AG04450 (cell line): ENCODE results near the gene MAVS. TPM values are rescaled to one million over a fixed set of nuclear protein-coding genes. Genes with fewer than 3 reads are reported as not detected.

Source experiments
- CTCF ChIA-PET: fragments of 300-600, 350-600 bp; formaldehyde crosslinking; extraction: SDS; loops from one replicate; lab custom pipeline; 2022; ENCODE audit warnings: antibody characterized with exemption, inconsistent platforms; lab: Charles Lee
- POLR2A ChIA-PET: fragments of 350-600 bp; formaldehyde crosslinking; extraction: SDS; loops from one replicate; lab custom pipeline; 2021; ENCODE audit warnings: antibody characterized with exemption, inconsistent platforms; lab: Yijun Ruan, JAX
- DNase-seq: peaks from one replicate; pipeline ENCODE4 v3.0.0-alpha.2; 2011; ENCODE audit warnings: low read depth, low spot score
- H3K27ac ChIP-seq: one replicate; pipeline ENCODE4 v1.5.1; 2012; ENCODE audit warnings: low read depth, low read length, control low read depth
- H3K27me3 ChIP-seq: one replicate; pipeline ENCODE4 v1.6.0; 2012; ENCODE audit warnings: low read length; ENCODE audit not compliant: control insufficient read depth, insufficient read depth
- H3K4me3 ChIP-seq: 2 replicates; pipeline ENCODE4 v1.5.1; 2011; ENCODE audit warnings: mild to moderate bottlenecking, low read depth, low read length, control low read depth
- H3K9me3 ChIP-seq: 2 replicates; pipeline ENCODE4 v1.5.1; 2012; ENCODE audit warnings: low read length; ENCODE audit not compliant: control insufficient read depth, insufficient read depth
- CTCF ChIP-seq: IDR thresholded peaks from 2 replicates; pipeline ENCODE4 v1.5.1; 2011; ENCODE audit warnings: low read depth, low read length, control low read depth, inconsistent platforms
- polyA plus RNA-seq: library from polyadenylated mRNA; depleted of rRNA; stranded (reverse); fragments of >200 nt; gene quantifications from 2 replicates; pipeline ENCODE4 v1.2.3, GENCODE V29; 2011

Gene MAVS
- polyA plus RNA-seq, 1 experiment: 16.4 TPM

- no peaks in the 10 kb centered on the region for H3K9me3 ChIP-seq
These were observed 63.3 kb downstream of the MAVS start for GRCh38 chr20:3909952-3910366.

GRCh38 chr20:3910853-3911252, 64.2 kb downstream of the MAVS start:
- Histone ChIP-seq H3K27me3 (no peaks in the 10 kb centered on the region), H3K27ac (no peak overlapping the region), H3K4me3 (no peak overlapping the region), H3K9me3 (no peaks in the 10 kb centered on the region)
- CTCF ChIA-PET: no interaction called here
- TF ChIP-seq CTCF: no peak
- no peak for DNase-seq
- POLR2A ChIA-PET: no interaction called here

More at GRCh38 chr20:3909952-3910366, 63.3 kb downstream of the MAVS start:
- H3K4me3 ChIP-seq: no peak overlapping the region
- no peak for TF ChIP-seq CTCF
- POLR2A ChIA-PET: interaction anchor here (0.6 kb wide), 1 partner anchor 17 kb away, joined by 6 read pairs; no protein-coding TSS in a partner anchor
- H3K27ac ChIP-seq: no peak overlapping the region
- CTCF ChIA-PET: no interaction called here
- H3K27me3 ChIP-seq: no peaks in the 10 kb centered on the region
- DNase-seq: no peak

GRCh38 chr20:3911956-3912355, 65.3 kb downstream of the MAVS start:
- H3K9me3 ChIP-seq: no peaks in the 10 kb centered on the region
- TF ChIP-seq CTCF: no peak
- DNase-seq: no peak
- POLR2A ChIA-PET: no interaction called here
- no peak overlapping the region for H3K27ac ChIP-seq
- H3K4me3 ChIP-seq: no peak overlapping the region
- CTCF ChIA-PET: no interaction called here
- H3K27me3 ChIP-seq: no peaks in the 10 kb centered on the region

- no peak for TF ChIP-seq CTCF
These were observed 67.8 kb downstream of the MAVS start for GRCh38 chr20:3914446-3914845.

GRCh38 chr20:3915691-3916090, 69.1 kb downstream of the MAVS start:
- Histone ChIP-seq H3K4me3 (no peak overlapping the region), H3K27ac (no peak overlapping the region), H3K9me3 (no peaks in the 10 kb centered on the region), H3K27me3 (no peaks in the 10 kb centered on the region)
- ChIA-PET CTCF (no interaction called here), POLR2A (no interaction called here)
- TF ChIP-seq CTCF: no peak
- no peak for DNase-seq

More at GRCh38 chr20:3914446-3914845, 67.8 kb downstream of the MAVS start:
- DNase-seq: no peak
- CTCF ChIA-PET: no interaction called here
- H3K9me3 ChIP-seq: no peaks in the 10 kb centered on the region
- no peak overlapping the region for H3K27ac ChIP-seq
- no peak overlapping the region for H3K4me3 ChIP-seq
- no peaks in the 10 kb centered on the region for H3K27me3 ChIP-seq
- POLR2A ChIA-PET: no interaction called here
